ENCODE data around the gene BRSK2.

DNA sequence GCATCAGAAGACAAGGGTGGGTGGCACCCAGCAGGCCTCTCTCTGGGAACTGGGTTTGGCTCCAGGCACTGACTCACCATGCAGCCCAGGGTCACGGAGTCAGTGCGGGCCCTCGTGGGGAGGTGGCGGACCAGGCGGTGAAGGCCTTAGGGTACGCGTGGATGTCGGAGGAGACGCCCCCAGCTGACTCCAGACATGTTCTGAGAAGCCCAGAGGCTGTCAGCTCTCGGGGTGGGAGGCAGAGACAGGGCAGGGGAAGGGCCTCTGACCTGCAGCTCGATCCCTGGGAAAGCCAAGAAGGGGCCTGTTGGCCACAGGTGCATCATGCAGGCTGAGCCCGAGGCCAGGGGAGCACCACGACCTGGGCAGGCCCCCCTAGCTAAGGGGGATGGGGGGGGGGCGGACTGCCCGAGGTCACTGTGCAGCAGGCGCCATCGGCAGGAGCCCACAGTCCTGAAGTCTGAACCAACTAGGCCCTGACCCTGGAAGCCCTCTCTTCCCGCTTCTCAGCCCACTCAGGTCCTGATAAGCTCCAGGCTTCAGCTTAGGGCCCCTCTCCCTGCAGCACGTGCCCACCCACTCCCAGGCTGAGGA is 78.8 kb downstream of the BRSK2 start:
- TF ChIP-seq, protein P1, sequence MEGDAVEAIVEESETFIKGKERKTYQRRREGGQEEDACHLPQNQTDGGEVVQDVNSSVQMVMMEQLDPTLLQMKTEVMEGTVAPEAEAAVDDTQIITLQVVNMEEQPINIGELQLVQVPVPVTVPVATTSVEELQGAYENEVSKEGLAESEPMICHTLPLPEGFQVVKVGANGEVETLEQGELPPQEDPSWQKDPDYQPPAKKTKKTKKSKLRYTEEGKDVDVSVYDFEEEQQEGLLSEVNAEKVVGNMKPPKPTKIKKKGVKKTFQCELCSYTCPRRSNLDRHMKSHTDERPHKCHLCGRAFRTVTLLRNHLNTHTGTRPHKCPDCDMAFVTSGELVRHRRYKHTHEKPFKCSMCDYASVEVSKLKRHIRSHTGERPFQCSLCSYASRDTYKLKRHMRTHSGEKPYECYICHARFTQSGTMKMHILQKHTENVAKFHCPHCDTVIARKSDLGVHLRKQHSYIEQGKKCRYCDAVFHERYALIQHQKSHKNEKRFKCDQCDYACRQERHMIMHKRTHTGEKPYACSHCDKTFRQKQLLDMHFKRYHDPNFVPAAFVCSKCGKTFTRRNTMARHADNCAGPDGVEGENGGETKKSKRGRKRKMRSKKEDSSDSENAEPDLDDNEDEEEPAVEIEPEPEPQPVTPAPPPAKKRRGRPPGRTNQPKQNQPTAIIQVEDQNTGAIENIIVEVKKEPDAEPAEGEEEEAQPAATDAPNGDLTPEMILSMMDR (IDR thresholded peaks at IDR 0.05; ENCODE audit: poor library complexity), result no peak
- no peak for TF ChIP-seq EZH2 (IDR thresholded peaks at IDR 0.05; ENCODE audit: borderline replicate concordance)
- no peak for TF ChIP-seq EZH2phosphoT487 (IDR thresholded peaks at IDR 0.05; ENCODE audit: low read depth, severe bottlenecking, unreplicated experiment)
